ENCODE data around the gene IKBKE.

GRCh38 chr1:206476591-206476990, 6.3 kb downstream of the IKBKE start:
- TF ChIP-seq, protein P1, sequence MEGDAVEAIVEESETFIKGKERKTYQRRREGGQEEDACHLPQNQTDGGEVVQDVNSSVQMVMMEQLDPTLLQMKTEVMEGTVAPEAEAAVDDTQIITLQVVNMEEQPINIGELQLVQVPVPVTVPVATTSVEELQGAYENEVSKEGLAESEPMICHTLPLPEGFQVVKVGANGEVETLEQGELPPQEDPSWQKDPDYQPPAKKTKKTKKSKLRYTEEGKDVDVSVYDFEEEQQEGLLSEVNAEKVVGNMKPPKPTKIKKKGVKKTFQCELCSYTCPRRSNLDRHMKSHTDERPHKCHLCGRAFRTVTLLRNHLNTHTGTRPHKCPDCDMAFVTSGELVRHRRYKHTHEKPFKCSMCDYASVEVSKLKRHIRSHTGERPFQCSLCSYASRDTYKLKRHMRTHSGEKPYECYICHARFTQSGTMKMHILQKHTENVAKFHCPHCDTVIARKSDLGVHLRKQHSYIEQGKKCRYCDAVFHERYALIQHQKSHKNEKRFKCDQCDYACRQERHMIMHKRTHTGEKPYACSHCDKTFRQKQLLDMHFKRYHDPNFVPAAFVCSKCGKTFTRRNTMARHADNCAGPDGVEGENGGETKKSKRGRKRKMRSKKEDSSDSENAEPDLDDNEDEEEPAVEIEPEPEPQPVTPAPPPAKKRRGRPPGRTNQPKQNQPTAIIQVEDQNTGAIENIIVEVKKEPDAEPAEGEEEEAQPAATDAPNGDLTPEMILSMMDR (IDR thresholded peaks at IDR 0.05): no peak
- TF ChIP-seq POLR2AphosphoS5 (IDR thresholded peaks at IDR 0.05; ENCODE audit: low read depth, low read length): no peak
- no peak for TF ChIP-seq REST (IDR thresholded peaks at IDR 0.05; ENCODE audit: insufficient read depth in 1 of 2, low read depth in 2 of 2, low read length in 1 of 2)
- TF ChIP-seq TCF7L2 (IDR thresholded peaks at IDR 0.05; ENCODE audit: low read depth, low read length): no peak
